Measurements from ENCODE around the gene TCHP. TPM values are rescaled to one million over a fixed set of nuclear protein-coding genes. Genes with fewer than 3 reads are reported as not detected.
A peak's percentile ranks its signal among the peaks of the same experiment; 100 is the strongest.
"Not testable (repeated sequence)": the region's sequence is repeated elsewhere in the genome, so short reads cannot be mapped to it uniquely, and the experiment has no call there.

Gene TCHP, protein sequence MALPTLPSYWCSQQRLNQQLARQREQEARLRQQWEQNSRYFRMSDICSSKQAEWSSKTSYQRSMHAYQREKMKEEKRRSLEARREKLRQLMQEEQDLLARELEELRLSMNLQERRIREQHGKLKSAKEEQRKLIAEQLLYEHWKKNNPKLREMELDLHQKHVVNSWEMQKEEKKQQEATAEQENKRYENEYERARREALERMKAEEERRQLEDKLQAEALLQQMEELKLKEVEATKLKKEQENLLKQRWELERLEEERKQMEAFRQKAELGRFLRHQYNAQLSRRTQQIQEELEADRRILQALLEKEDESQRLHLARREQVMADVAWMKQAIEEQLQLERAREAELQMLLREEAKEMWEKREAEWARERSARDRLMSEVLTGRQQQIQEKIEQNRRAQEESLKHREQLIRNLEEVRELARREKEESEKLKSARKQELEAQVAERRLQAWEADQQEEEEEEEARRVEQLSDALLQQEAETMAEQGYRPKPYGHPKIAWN
- 9.0 and 9.1 TPM in 2 replicates for total RNA-seq

DNA sequence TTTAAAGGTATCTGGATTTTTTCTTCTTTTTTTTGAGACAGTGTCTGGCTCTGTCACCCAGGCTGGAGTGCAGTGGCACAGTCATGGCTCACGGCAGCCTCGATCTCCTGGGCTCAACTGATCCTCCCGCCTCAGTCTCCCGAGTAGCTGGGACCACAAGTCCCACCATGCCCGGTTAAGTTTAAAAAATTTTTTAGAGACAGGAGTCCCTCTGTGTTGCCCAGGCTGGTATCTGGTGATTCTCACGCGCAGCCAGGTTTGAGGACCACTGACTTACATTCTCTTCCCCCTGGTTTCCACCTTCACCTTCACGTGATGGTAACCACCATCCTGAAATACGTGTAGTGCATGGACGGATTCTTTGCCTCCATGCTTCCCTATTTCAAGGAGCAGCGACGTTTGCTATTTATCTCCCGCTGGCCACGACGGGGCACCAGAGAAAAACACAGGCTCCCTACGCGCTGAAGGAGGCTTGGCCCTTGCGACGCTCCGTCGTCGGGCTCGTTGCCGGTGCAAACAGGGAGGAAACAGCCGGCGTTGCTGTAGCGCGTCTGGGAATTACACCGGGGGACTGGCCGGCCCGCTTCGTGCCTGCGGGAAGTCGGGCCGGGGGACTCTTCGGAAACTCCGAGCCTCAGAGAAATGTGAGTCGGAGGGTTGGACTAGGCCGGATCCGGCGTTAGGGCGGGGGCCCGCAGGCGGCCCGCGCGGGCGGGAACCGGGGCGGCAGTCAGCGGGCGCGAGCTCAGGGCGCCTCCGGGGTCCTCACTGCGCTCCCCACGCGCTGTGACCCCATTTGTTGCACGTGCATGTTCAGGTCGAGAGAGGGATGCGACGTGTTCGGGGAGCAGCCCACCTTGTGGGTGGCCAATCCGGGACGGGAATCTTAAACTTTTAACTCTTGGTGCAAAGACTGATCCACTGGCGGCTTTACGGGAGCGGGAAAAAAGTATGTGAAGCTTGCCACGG lies at the start of gene TCHP:
Gene TCHP (plus strand): TSS at position 492 of the 969 bp plus-strand sequence. CDS start 2,753 bp downstream, outside the sequence.
- TF ChIP-seq, protein P1, sequence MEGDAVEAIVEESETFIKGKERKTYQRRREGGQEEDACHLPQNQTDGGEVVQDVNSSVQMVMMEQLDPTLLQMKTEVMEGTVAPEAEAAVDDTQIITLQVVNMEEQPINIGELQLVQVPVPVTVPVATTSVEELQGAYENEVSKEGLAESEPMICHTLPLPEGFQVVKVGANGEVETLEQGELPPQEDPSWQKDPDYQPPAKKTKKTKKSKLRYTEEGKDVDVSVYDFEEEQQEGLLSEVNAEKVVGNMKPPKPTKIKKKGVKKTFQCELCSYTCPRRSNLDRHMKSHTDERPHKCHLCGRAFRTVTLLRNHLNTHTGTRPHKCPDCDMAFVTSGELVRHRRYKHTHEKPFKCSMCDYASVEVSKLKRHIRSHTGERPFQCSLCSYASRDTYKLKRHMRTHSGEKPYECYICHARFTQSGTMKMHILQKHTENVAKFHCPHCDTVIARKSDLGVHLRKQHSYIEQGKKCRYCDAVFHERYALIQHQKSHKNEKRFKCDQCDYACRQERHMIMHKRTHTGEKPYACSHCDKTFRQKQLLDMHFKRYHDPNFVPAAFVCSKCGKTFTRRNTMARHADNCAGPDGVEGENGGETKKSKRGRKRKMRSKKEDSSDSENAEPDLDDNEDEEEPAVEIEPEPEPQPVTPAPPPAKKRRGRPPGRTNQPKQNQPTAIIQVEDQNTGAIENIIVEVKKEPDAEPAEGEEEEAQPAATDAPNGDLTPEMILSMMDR (IDR thresholded peaks at IDR 0.05; ENCODE audit: insufficient read depth, low read depth, low read length), result peak; percentile 36
- DNase-seq (ENCODE audit: low read depth), result peak; percentile 90
- H3K4me3 ChIP-seq (ENCODE audit: low read depth, low read length), result peak within 1 kb of the TSS; percentile 74

DNA sequence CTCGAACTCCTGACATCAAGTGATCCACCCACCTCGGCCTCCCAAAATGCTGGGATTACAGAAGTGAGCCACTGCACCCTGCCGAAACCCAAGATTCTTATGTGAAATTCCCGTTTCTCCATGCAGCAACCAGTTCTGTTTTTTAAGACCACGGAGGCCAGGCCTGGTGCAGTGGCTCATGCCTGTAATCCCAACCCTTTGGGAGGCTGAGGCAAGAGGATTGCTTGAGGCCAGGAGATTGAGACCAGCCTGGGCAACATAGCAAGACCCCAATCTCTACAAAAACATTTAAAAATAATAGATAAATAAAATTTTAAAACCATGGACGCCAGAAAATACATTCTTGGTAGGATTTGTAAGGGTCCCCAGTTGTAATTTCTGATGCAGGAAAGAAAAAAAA lies 49.6 kb upstream of the TCHP start:
- not testable (repeated sequence) for H3K4me3 ChIP-seq (ENCODE audit: low read depth, low read length); DNase-seq (ENCODE audit: low read depth)

DNA sequence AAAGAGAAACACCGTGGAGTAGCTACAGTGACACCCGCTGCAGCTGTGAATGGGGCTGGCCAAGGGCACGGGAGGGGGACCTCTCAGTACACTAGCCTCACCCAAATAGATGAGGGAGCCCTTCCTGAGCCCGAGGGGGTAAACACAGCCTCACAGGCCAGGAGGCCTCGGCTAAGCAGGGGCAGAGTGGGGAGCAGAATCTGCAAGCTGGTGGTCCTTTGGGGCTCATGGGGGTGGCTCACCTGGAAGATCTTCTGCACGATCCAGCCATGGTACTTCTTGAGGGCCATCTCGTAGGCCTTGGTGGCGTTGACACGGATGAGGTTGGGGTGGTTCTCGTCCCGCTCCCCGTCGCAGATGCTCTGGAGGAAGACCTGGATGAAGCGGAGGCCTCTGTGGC lies 44.7 kb upstream of the TCHP start:
- TF ChIP-seq, protein P1 (IDR thresholded peaks at IDR 0.05; ENCODE audit: insufficient read depth, low read depth, low read length), result no peak
- no peak overlapping the region for H3K4me3 ChIP-seq (ENCODE audit: low read depth, low read length)
- DNase-seq (ENCODE audit: low read depth), result no peak

DNA sequence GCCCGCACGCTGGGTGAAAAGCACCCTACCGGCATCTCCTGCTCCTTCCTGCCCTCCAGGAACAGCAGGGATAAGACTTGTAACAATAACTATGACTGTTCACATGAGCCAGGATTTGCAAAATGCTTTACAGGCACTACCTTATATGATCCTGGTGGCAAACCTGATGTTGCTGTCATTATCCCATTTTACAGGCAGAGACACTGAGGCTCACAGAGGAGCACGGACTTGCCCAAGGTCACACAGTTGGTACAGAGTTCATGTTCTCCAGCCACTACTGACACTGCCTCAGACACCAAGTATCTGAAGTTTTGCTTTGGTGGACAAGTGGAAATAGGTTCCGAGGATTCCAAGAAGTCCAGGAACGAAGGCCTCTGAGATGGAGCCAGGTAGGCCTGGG lies 42.4 kb upstream of the TCHP start:
- no peak for DNase-seq (ENCODE audit: low read depth)
- no peak overlapping the region for H3K4me3 ChIP-seq (ENCODE audit: low read depth, low read length)
- TF ChIP-seq, protein P1 (IDR thresholded peaks at IDR 0.05; ENCODE audit: insufficient read depth, low read depth, low read length), result no peak

DNA sequence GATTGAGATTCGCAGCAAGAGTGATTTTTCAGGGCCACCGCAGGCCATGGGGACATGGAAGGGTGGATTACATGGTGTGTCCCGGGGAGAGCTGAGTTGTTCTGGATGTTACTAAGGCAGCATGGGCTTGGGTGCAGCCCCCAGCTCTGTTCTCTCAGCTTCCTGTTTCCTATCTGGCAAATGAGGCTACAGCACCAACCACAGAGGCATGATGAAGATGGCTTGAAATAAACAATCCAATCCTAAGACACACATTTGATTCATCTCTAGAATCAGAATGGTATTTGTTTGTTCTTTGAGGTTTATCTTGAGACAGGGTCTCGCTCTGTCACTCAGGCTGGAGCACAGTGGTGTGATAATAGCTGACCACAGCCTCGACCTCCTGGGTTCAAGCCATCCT lies 41.3 kb upstream of the TCHP start:
- H3K4me3 ChIP-seq (ENCODE audit: low read depth, low read length), result no peak overlapping the region
- TF ChIP-seq, protein P1 (IDR thresholded peaks at IDR 0.05; ENCODE audit: insufficient read depth, low read depth, low read length), result no peak
- DNase-seq (ENCODE audit: low read depth), result no peak

DNA sequence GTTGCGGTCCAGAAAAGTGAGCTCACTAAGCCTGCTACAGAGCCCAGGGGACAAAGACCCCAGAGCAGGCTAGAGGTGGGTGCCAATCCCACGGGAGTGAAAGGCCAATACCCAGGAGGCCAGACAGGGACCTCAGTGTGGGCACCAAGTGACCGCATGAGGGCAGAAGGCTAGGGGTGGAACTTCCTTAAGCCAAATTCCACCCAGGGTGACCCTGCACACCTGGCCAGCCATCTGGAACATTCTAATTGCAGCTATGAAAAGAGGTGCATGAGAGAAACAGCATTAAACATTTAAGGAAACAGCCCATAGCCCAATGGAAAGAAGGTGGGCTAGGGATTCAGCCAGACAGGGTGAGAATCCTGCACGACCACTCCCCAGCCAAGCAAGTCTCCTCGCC lies 39.1 kb upstream of the TCHP start:
- no peak for DNase-seq (ENCODE audit: low read depth)
- no peak overlapping the region for H3K4me3 ChIP-seq (ENCODE audit: low read depth, low read length)
- TF ChIP-seq, protein P1 (IDR thresholded peaks at IDR 0.05; ENCODE audit: insufficient read depth, low read depth, low read length), result no peak
